ENCODE results near the gene EFCC1.
"Not testable (repeated sequence)": the region's sequence is repeated elsewhere in the genome, so short reads cannot be mapped to it uniquely, and the experiment has no call there.

Gene EFCC1

DNA sequence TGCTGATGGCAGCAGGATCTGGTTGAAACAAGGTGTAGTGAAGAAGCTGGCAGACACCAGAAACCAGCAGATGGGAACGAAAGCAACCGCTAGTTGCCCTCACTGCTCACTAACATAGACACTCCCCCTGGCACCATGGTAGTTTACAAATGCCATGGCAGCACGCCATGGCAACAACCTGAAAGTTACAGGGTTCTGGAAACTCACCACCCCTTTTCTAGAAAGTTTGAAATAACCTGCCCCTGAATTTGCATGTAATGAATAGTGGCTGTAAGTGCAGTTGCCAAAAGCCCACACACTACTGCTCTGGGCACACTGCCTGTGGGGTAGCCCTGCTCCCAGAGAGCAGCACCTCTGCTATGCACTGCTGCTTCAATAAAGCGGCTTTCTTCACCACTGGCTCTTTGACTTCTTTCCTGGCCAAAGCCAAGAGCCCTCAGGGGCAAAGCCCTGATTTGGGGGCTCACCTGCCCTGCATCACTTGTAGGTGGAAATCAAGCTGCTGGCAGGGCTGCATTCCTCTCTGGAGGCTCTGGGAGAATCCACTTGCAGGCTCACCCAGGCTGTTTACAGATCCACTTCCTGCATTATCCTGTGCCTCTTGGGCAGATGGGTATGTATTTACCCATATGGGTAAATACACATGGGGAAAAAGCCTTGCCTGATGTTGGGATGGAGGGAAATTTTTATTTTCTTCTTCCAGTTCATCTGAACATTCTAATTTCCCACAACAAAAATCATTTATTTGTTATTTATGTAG is 57.5 kb downstream of the EFCC1 start:
- DNase-seq: no peak

DNA sequence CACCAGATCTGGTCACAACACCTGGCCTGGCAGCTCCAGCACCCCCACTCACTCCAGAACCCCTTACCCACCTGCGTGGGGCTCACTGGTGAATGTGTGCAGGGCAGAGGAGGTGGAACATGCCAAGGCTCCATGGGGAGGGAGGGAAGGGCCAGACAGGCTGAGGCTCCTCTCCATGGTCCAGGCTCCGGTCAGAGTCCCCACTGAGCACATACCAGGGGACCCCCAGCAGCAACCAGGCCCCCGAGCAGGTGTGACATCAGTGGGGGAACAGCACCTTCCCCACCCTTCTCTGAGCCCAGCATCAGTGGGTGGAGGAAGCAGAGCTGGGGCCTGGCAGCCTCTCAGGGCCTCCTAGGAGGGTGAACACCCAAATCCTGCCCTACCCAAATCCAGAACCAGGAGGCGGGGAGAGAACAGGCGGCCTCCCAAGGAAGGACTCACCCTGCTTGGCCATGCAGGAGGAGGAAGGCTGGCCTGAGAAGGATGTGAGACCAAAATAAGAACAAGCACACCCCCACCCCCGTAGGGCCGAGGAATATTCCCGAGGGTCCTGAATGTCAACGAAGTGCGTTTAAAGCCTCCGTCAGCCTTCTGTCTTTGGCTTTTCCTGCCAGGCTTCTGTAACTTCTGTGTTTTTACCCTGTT is 58.3 kb downstream of the EFCC1 start:
- DNase-seq: no peak

DNA sequence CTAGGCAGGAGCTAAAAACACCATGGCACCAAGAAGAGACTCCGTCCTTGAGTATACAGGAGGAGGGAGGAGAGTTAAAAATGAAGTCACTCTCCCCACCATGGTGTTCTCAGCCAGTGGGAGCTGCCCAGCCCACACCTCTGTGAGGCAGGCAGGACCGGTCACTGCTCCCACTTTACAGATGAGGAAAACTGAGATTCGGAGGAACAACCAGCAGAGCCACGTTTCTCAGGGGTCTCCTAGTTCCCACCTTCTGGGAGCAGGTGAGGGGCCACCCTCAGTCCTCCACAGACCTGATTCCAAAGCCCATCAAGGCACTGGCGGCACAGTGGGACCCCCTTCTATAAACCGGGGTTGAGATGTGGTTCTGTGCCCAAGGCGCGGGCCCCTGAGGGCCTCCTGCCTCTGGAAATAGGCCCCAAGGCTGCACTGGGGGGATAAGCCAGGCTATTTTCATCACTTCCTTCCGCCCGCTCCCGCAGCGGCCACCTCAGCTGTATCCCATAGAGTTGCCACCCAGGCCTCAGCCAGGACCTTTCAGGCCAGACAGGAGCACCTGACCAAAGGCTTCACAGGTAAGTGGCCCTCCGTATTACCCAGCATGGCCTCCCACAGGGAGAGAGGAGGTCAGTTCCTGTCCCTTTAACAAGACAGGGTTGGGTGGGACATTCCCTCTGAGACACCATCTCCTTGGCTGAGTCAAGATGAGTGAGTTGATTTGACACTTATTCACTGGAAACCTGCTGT is 59.3 kb downstream of the EFCC1 start, which contains the start of gene GP9:
GP9 (plus strand) TSS at position 504 of the 747 bp plus-strand sequence. CDS start 961 bp downstream, outside the sequence.
- no peak for DNase-seq

DNA sequence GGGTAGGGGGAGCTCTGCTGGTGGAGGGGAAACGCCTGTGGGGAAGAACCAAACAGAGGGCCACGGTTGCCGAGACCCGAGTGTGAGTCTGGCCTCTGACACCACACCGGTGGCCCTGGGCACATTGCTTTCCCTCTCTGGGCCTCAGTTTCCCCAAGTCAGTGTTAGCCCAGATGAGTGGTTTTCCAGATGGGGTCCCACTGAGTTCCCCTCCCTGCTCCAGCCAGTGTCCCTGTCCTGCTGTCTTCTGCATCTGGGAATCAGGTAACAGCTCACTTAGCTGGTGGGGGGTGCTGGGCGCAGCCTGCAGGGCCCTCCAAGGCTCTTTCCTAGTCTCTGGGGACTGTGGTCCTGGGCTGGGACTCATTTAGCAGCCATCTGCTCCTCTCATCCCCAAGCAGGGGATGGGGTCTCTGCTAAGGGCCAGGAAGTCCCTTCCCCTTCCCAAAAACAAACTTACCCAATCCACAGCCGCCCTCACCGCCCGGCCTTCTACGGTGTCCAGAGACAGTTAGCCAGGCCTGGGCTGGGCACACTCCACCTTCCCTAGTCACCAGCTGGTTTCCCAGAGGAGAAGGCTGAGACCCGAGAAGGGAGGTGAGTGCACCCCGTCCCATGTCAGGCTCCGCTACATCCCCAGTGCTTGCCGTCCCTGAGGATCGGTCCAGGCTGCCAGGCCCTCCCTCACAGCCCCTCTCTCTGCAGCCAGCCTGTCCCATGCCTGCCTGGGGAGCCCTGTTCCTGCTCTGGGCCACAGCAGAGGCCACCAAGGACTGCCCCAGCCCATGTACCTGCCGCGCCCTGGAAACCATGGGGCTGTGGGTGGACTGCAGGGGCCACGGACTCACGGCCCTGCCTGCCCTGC is 60.2 kb downstream of the EFCC1 start:
- no peak for DNase-seq

DNA sequence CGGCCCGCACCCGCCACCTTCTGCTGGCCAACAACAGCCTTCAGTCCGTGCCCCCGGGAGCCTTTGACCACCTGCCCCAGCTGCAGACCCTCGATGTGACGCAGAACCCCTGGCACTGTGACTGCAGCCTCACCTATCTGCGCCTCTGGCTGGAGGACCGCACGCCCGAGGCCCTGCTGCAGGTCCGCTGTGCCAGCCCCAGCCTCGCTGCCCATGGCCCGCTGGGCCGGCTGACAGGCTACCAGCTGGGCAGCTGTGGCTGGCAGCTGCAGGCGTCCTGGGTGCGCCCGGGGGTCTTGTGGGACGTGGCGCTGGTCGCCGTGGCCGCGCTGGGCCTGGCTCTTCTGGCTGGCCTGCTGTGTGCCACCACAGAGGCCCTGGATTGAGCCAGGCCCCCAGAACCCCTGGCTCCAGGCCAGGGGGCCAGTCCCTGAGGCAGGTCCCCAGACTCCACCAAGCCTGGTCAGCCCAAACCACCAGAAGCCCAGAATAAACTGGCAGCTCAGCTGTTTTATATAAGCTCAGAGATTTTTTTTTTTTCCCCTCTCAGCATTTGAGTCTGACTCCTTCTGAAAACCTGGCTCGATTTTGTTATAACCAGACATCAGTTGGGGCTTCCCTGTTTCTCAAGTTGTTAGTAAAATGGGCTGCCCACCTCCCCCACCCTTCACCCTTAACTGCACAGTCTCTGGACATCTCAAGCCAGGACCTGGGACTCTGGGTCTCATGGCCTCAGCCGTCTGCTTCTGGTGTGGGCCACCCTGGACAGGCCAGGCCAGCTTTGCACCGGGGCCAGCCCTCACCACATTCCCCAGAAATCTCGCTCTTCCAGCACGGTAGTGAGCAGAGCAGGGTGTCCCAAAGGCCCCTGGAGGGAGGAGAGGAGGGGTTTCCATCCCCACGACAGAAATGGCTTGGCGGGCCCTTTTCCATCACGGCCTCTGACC is 61.1 kb downstream of the EFCC1 start:
- DNase-seq: no peak

DNA sequence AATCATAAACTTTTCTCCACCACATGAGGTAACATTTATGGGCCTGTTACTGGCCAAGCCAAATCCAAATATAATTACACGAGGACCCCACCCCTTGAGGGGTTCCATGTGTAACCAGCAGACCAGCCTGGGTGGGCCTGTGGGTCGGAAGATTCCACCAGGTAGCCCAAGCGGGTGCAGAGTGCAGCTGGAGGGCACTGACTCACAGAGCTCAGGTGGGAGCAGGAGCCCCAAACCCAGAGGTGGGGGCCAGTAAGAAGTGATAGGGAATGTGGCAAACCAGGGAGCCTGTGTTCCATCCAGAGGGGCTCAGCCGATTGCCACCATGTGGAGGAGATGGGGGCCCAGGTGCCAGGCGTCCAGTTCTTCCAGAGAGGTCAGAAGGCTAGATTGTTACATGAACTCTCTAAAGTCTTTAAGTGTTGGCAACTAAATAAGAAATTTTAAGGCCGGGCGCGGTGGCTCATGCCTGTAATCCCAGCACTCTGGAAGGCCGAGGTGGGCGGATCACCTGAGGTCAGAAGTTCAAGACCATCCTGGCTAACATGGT is 62.1 kb downstream of the EFCC1 start:
- no peak for DNase-seq

DNA sequence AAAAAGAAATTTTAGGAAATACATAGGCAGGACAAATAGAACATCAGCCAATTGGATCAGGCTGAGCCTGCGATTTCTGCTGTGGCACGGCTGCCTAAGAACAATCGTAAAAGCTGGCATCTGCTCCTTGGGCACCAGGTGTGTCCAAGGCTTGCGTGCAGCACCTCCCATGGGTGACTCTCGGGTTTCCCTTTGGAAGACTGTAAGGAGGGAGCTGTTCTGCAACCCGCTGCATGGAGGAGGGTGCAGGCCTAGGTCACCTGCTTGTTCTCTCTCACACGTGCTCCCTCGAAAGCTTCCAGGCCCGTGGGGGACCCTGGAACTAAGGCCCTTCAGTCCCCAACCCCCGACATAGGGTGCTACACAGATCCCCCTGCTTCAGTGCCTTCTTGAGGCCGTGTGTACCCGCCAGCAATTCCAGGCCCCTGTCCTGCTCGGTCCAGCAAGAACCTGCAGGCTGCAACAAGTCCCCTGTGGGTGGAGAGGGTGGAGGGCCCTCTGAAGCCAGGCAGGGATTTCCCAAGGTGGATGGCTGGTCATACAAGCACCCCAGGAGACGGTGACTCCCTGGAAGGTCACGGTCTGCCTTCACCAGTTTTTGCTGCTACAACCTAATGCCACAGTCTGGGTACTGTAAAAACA is 62.9 kb downstream of the EFCC1 start:
- no peak for DNase-seq

DNA sequence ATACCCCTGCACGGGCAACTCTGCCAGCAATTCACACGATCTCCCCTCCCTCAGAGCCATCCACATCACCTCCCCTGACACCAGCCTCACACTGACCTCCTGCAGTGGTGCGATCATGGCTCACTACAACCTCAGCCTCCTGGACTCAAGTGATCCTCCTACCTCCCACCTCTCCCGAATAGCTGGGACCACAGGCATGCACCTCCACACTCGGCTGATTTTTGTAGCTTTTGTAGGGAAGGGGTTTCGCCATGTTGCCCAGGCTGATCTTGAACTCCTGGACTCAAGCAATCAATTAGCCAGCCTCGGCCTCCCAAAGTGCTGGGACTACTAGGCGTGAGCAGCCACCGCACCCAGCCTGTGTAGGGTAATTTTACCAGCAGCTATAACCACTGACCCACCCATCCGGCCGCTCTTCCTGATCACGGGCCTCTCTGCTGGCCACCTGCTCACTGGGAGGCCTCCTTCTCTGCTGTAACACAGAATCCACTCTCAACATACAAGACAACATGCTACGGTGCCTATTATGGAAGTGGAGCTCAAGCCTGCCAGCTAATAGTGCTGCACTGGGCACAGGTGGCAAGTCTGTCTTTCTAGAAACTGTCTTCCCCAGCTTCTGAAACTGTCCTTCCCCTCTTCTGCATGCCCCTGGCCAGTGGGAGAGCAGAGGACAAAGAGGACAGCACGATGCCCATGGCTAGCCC is 64.1 kb downstream of the EFCC1 start:
- no peak for DNase-seq

DNA sequence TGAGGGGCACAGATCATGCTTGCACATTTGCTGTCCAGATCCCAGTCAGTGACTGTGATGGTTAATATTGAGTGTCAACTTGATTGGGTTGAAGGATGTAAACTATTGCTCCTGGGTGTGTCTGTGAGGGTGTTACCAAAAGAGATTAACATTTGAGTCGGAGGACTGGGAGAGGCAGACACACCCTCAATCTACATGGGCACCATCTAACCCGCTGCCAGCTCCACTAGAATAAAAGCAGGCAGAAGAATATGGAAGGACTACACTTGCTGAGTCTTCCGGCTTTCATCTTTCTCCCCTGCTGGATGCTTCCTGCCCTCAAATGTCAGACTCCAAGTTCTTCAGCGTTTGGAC is 64.6 kb downstream of the EFCC1 start:
- no peak for DNase-seq

DNA sequence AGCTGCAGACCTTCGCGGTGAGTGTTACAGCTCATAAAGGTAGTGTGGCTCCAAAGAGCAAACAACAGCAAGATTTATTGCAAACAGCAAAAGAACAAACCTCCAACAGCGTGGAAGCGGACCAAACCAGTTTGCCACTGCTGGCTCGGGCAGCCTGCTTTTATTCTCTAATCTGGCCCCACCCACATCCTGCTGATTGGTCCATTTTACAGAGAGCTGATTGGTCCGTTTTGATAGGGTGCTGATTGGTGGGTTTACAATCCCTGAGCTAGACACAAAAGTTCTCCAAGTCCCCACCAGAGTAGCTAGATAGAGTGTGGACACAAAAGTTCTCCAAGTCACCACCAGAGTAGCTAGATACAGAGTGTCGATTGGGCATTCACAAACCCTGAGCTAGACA is 66.6 kb downstream of the EFCC1 start:
- DNase-seq: not testable (repeated sequence)

DNA sequence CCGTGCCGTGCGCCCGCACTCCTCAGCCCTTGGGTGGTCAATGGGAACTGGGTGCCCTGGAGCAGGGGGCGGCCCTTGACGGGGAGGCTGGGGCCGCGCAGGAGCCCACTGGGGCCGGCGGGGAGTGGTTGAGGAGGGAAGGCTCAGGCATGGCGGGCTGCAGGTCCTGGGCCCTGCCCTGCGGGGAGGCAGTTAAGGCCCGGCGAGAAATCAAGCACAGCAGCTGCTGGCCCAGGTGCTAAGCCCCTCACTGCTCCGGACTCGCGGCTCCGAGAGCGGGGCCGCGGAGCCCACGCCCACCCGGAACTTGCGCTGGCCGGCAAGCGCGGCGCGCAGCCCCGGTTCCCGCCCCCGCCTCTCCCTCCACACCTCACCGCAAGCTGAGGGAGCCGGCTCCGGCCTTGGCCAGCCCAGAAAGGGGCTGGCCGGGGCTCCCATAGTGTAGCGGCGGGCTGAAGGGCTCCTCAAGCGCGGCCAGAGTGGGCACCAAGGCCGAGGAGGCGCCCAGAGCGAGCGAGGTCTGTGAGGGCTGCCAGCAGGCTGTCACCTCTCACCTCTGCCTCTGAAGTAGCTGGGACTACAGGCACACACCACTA is 67.3 kb downstream of the EFCC1 start:
- DNase-seq: no peak

DNA sequence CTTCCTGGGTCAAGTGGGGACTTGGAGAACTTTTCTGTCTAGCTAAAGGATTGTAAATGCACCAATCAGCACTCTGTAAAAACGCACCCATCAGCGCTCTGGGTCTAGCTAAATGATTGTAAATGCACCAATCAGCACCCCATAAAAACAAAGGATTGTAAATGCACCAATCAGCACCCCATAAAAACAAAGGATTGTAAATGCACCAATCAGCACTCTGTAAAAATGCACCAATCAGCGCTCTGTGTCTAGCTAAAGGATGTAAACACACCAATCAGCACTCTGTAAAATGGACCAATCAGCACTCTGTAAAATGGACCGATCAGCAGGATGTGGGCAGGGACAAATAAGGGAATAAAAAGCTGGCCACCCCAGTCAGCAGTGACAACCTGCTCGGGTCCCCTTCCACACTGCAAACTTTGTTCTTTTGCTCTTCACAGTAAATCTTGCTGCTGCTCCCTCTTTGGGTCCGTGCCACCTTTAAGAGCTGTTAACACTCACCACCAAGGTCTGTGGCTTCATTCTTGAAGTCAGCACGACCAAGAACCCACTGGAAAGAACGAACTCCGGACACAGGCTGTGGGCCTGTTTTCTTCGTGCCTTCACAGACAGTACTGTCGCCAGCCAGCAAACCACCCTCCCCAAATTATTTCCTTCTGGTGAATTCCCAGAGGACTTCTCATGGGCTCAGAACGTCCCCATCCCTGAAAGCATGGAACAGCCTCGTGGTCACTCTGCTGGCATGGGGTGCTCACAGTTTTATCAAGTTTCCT is 68.4 kb downstream of the EFCC1 start:
- not testable (repeated sequence) for DNase-seq

DNA sequence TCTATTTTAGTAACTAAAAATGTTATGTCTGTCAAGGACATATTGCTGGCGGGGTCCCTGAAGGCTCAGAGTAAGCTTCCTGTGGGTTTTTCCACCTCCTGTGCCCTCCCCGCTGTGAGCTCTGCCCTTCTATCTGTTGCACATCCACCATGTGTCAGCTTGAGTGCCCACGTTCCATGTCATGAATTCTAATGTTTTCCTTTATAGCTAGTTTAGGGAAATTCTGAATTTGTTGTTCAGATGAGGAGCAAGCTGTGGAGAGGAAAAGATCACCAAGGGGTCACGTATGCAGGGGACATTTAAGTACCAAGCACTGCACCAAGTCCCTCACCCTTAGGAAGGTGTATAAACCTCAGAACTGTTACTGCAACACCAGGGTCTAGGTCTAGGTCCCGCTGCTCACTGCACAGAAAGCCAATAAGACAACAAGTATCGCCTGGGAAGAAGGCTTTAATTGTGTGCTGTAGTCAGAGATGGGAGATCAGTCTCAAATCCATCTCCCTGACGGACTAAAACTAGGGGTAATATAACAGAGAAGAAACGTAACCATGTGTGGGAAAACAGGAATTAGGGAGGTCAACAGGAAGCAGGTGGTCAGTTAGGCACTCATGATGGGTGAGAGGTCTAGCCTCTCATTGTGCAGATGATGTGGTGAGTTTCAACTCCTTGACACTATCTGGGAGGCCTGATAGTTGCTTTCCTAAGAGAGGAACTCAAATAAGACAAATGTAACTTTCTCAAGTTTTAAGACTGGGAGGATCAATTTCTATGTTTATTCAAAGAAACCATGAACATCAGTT is 69.2 kb downstream of the EFCC1 start:
- DNase-seq: no peak

DNA sequence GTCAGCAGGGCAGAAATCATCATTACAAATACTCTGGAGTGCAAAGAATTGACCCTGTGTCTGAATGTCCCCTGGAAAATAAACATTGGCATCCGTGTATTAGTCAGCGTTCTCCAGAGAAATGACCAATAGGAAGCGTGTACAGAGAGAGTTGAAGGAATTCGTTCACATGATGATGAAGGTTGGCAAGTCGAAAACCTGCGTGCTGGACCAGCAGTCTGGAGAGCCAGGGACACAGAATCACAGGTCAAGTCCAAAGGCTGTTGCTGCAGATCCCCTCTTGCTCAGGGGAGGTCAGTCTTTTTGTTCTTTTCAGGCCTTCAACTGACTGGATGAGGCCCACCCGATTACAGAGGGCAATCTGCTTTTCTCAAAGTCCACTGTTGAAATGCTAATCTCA is 76.1 kb downstream of the EFCC1 start:
- no peak for DNase-seq

DNA sequence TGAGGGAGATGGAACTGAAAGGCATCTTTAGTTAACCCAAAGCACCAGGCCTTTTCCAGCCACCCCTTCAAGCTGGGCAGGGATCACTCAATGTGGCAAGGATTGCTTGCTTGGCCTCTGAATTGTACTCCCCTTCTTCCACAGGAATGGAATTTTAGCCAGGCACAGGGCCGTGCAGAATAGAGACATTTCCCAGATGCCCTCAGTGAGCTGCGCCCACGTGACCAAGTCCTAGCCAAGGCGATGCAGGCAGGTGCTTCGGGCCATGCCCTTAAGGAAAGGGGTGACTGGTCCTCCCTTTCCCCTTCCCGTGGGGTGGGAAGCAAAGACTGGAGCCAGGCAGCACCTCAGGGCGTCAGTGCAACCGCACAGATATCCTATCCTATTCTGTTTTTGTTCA is 77.4 kb downstream of the EFCC1 start:
- DNase-seq: no peak

DNA sequence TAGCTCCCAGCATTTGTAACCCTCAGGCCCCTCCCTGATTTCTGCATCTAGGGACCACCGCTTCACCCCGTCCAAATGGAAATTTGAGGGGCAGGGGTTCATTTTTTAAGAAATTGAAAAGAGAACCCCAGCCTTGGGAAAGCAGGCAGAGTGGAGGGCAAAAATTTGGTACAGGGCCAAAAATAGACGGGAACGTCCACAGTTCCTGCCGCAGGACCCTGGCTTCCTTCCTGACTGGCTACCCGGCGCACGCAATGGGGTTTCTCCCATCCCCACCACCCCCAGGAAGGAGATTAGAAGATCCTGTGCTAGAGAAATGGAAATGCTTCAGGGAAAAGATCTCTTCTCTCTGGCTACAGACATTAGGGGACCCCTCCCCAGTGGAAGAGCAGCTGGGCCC is 80.4 kb downstream of the EFCC1 start:
- DNase-seq: no peak

DNA sequence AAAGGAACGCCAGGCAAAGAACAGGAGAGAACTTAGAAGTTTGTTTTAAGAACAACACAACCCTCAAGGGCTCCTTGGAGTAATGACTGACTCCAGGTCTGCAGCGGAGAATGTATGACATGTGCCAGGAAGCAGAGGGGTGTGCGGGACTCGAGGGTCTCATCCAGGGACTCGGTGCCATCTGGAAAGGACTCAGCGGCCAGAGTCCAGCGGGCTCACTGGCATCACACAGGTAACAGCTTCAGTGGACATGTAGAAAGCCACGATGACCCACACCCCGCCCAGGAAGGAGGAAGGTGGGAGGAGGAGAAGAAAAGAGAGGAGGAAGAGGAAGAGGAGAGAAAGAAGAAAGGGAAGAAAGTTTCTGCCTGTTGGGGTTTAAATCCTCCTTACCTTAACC is 80.9 kb downstream of the EFCC1 start:
- DNase-seq: no peak

DNA sequence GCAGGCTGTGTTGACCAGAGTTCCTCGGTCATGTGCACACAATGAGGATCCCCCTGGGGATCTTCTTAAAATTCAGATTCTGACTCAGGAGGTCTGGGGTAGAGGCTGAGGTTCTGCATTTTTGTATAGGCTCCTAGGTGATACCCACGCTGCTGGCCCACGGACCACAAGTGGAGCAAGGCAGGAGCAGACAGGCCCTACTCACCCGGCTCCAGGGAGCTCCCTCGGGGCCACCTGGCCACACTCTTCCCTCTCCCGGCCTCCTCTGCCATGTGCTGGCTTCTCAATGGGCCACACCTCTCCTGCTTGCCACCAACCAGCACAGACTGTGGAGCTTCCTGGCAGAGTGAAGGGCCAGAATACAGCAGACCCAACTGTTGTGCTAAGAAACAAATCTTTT is 83.4 kb downstream of the EFCC1 start:
- no peak for DNase-seq
